NCI-H1417 treated with DMSO at 0.1 percent for 48 hours (cell line): Measurements from ENCODE around the gene NLRC3.
"Not testable (repeated sequence)": the region's sequence is repeated elsewhere in the genome, so short reads cannot be mapped to it uniquely, and the experiment has no call there.

Source experiments
- DNase-seq: peaks from one replicate; lab custom pipeline; 2025; lab: John Stamatoyannopoulos, UW

Gene NLRC3

DNA sequence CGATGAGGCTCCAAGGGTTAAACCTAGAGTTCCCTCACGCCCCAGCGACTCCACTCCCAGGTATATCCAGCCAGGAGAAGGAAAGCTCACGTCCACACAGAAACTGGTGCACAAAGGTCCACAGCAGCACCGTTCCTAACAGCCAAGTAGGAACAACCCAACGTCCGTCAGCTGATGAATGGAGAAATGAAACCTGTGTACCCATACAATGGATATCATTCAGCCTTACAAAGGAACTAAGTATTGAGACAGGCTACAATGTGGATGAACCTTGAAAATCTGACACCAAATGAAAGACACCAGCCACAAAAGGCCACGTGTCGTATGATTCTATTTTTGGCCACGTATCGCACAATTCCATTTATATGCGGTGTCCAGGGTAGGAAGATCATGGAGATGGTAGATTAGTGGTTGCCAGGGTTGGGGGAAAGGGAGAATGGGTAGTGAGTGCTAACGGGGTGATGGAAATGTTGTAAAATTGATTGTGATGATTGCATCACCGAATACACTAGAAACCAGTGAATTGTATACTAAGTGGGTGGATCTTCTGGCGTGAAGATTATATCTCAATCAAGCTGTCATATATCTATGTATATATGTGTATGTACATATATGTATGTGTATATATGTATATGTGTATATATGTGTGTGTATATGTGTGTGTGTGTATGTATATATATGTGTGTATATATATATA is 30.1 kb downstream of the NLRC3 start:
- DNase-seq = no peak

DNA sequence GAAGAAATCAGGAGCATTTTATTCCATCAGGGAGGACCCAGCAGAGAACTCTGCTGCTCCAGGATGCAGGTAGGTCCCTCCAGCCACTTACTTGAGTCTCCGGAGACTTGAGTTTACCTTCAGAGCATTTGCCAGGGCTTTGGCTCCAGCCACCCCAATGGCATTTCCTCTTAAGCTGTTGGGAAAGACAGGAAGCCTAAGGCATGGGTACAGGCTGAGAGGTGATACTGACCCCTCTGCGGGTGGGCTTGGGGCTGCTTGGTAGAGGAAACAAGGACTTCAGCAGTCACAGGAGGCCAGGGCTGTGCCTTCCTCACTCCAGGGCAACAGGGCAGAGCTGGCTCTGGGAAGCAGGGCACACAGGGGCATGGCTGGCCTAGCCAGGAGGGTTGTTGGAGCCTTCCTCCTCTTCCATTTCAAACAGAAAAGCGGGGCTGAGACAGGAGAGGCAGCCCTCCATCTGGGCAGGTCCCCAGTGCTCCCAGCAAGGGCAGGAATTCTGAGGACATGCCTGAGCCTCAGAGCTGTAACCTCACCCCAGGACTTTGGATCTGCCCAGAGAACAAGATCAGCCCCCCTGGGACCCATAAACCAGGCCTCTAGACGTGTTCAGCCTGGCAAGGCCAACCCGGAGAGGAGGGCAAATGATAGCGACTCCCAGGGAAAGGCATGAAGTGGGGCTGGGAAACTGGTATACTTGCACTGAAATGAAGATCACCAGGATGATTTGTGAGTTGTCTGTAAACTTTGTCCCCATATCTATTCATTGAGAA is 34.4 kb downstream of the NLRC3 start:
- DNase-seq = no peak

- no peak for DNase-seq
These were observed 35.6 kb downstream of the NLRC3 start for GRCh38 chr16:3541527-3542155.

DNA sequence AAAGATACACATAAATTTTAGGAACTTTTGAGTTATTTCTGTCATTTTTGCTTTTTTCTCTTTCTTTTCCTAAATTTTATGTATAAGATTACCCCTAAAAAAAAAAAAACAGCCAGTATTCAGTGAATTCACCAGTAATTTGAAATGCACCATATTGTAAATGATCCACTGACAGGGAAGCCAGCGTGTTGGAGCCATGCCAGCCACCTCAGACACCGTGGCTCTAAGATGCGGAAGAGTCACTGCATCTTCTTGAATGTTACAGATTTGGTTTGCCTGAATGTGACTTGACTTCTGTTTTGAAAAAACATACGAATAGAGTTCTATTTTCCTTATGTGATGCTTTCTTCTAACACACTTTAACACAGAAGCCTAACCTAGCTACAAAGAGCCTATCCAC is 39.0 kb downstream of the NLRC3 start:
- DNase-seq = no peak

- no peak for DNase-seq
These were observed 40.4 kb downstream of the NLRC3 start for GRCh38 chr16:3536851-3537250.

DNA sequence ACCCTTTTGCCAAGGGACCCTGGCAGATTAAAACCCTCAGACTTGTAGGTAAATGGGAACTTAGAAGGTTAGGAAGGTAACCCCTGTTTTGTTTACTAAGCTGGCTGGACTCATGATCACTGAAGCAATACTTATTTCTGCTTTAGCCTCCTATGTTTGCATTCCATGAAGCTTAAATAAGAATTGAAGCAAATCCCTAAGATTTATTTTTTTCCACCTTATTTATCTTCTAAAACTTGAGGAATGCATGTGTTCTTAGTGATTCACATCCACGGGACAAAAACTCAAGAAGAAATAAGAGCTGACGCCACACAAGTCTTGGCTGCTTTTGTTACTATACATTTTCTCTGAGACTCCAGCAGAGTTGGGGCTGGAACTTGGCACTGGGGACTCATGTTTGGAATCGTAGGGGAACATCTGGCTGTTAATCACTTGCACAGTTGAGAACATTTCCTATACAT is 40.9 kb downstream of the NLRC3 start:
- no peak for DNase-seq

DNA sequence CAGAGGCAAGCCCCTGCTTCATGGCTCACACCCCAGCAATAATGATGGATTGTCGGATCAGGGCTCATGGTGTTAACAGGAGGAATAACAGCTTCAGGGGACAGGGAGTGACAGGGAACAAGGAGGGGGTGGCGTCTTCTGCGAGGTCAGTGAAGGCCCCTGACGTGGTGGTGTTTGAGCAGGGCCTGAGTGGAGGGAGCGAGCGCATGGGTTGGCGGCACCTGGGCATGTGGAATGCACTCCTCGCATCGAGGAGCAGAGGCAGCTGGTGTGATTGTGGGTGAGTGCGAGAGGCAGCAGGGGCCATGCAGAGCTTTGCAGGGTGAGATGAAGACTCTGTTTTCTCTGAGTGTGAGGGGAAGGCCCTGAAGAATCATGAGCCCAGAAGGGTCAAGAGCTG is 43.1 kb downstream of the NLRC3 start:
- no peak for DNase-seq

- no peak for DNase-seq
These were observed 44.5 kb downstream of the NLRC3 start for GRCh38 chr16:3532741-3533140.

- DNase-seq = no peak
These were observed 46.8 kb downstream of the NLRC3 start for GRCh38 chr16:3530371-3530914.

- no peak for DNase-seq
These were observed 48.0 kb downstream of the NLRC3 start for GRCh38 chr16:3529175-3529574.

DNA sequence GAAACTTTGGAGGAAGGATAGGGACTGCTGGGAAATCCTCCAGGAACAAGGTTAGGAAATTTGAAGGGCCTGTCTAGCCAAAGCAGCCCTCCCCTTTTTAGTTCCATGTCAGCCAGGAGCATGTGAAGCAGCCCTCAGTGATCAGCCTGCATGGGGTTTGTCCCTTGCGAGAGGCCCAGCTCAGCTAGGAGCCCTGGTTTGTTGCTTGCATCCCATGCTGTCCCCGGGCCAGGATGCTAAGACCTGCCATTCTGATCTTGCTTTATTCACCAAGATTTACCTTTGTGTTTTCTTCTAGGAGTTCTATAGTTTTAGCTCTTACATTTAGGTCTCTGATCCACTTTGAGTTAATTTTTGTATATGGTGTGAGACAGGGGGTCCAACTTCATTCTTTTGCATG is 48.8 kb downstream of the NLRC3 start:
- DNase-seq = no peak

DNA sequence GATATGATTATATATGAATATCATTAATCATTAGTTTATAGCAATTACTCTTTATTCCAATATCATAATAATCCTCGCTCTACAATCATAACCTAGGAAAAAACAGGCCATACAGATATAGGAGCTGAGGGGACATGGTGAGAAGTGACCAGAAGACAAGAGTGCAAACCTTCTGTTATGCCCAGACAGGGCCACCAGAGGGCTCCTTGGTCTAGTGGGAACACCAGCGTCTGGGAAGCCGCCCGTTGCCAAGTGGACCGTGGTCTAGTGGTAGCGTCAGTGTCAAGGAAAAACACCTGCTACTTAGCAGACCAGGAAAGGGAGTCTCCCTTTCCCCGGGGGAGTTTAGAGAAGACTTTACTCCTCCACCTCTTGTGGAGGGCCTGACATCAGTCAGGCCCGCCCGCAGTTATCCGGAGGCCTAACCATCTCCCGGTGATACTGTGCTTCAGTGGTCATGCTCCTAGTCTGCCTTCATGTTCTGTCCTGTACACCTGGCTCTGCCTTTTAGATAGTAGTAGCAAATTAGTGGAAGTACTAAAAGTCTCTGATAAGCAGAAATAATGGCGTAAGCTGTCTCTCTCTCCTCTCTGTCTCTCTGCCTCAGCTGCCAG is 49.9 kb downstream of the NLRC3 start:
- not testable (repeated sequence) for DNase-seq

DNA sequence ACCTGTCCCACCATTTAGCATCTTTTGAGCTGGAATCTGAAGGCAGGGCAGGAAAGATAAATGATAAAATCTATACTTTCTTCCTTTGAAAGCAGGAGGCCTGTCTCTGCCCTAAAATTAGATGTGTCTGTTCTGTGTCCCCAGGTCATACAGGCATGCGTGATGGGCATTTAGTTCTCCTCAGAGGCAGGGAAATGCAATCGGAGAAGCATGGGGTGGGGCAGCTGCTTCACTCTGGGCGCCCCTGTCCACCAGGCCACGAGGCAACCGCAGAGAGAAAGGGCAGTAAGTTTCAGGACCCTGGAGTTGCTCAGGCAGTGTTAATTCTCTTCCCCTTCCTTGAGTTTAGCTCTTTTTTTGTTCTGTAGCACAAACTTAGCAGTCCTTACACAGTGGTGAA is 51.3 kb downstream of the NLRC3 start:
- no peak for DNase-seq

DNA sequence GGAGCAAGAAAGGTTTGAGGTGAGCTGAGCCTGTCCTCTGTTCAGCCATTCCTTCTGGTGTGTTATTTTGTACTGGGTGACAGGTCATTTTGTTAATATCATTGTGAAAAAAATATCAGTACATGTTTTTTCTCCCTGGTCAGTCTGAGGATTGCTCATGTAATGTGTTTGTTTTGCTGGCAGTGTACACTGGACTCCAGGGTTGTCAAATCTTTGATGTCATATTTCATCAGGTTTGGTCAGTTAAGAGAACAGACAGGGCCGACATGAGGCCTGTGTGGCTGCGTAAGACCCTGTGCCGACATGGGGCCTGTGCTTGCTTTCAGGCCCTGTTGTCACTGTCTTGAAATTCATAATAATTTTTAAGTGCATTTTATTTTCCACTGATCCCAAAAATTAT is 53.9 kb downstream of the NLRC3 start:
- no peak for DNase-seq

GRCh38 chr16:3520841-3521240 is 56.4 kb downstream of the NLRC3 start:
- DNase-seq = no peak

DNA sequence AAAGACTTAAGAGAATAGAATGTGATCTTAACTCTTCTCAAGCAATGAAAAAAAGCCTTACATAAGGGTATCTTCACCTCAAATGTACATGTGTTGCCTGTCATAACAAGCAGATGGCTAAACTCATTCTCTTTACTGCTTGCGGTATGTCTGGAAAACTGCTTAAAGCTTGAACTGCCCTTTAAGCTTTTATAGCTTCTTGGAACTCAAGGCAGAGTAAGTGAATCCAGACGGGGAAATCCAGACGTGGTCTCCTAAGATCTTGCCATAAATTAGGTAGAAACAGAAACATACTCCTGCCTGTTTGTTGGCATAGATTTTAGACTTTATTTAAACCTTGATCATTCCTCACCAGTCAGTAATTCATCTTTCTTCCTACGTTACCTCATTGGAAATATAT is 56.8 kb downstream of the NLRC3 start:
- no peak for DNase-seq

DNA sequence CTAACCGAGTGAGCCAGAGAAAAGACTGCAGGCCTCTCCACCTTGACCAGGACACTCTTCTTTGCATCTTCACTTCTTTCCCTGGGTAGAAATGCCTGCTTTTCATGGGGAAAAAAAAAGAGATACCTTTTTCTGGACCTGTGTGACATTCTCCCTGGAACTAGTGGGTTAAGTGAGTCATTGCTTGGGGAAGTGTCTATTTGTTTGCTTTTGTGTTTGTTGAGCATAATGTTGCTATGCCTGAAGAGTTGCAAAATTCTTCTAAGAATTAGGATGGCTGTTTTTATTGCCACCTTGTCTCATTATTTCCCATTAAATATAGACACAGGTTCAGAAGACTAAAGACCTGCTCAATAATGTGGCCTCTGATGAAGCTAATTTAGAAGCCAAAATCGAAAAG is 57.6 kb downstream of the NLRC3 start:
- no peak for DNase-seq

GRCh38 chr16:3518986-3519348 is 58.2 kb downstream of the NLRC3 start:
- DNase-seq = no peak

DNA sequence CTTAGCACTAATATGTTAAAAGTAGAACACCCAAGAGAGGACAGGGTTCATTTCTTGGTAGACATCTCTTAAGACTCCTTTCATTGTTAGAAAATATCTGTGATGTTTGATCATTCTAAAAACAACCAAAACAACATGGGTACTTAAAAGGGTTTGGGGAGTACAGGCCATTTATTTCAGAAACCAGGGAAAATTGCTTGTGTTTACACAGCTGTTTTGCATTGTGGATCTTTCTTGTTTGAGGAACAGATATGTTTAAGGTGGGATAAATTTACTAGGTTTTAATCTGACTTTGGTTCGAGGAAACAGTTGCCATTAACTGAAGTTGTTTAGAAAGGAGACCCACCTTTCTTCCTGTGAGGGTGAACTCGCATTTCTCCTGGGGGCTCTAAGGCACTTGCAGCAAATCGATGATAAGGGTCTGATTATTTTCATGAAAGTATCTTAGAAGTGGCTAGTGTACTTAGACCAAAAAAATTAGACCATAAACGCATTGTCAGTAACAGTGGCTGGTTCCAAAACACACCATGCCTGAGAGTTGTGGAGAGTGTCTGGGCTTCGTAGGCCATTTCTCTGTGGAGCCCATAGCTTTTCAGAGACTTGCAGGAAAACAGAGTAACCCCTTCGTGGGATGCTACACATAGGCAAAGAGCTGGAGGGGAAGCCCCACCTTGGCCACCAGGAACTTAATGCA is 58.8 kb downstream of the NLRC3 start:
- no peak for DNase-seq

DNA sequence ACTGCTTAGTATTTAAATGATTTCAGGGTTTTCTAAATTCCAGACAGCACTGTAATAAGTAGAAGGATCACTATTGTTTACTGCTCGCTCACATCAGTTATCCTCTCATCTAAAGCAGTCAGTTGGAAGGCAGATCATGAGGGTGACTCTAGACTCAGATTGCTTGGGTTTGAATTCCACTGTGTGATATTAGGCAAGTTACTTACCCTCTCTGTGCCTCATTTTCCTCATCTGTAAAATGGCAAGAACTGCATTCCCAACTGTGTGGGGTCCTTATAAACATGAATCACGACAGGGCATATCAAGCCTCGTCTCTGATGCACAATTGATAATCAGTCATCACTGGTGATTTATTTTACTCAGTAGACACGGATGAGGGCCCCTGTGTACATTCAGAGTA is 61.3 kb downstream of the NLRC3 start:
- no peak for DNase-seq

GRCh38 chr16:3514621-3515020 is 62.6 kb downstream of the NLRC3 start:
- no peak for DNase-seq
